Measurements from ENCODE around the gene NCKAP5L.

GRCh38 chr12:49872381-49872780 lies 44.2 kb upstream of the NCKAP5L start:
- TF ChIP-seq CTCF (IDR thresholded peaks at IDR 0.05; ENCODE audit: low read length) (no peak), EZH2 (optimal IDR thresholded peaks at IDR 0.05; ENCODE audit: low read depth, low read length) (no peak), EZH2phosphoT487 (IDR thresholded peaks at IDR 0.05; ENCODE audit: low read length) (no peak)

Measured in MM.1S (cell line).